Natural killer cell (primary cell): ENCODE results near the gene C1orf105. TPM values are rescaled to one million over a fixed set of nuclear protein-coding genes. Genes with fewer than 3 reads are reported as not detected.

ENCODE experiments used
- ATAC-seq, 3 donors: fragments of 150-1000 bp in 2 of 3; fragments of 200-7000 bp in 1 of 3; cut with Tn5 transposase; 1 replicate in 1 of 3; 2 replicates in 2 of 3; pipeline ENCODE4 v1.10.0; 2021; ENCODE audit warnings: mild to moderate bottlenecking in 2 of 3, moderate library complexity in 2 of 3
- DNase-seq, 2 donors: peaks; one replicate each; pipeline versions ENCODE4 v3.0.0 to v3.0.0-alpha.2; 2013 to 2021; ENCODE audit warnings: mixed read lengths in 1 of 2
- H3K27ac ChIP-seq: one replicate; pipeline ENCODE4 v1.5.1; 2013; ENCODE audit warnings: mild to moderate bottlenecking, low read length
- H3K27me3 ChIP-seq: one replicate; pipeline ENCODE4 v1.6.1; 2013; ENCODE audit warnings: low read length; ENCODE audit not compliant: control insufficient read depth, insufficient read depth
- H3K36me3 ChIP-seq: one replicate; pipeline ENCODE4 v1.6.1; 2013; ENCODE audit warnings: low read length; ENCODE audit not compliant: control insufficient read depth, insufficient read depth
- H3K4me1 ChIP-seq: one replicate; pipeline ENCODE4 v1.6.1; 2013; ENCODE audit warnings: low read length; ENCODE audit not compliant: control insufficient read depth, insufficient read depth
- H3K4me3 ChIP-seq: one replicate; pipeline ENCODE4 v1.5.1; 2013; ENCODE audit warnings: low read length
- H3K9me3 ChIP-seq: one replicate; pipeline ENCODE4 v1.6.1; 2013; ENCODE audit warnings: low read length; ENCODE audit not compliant: control insufficient read depth, insufficient read depth
- H3K27ac Mint-ChIP-seq, 2 donors: one replicate each; pipeline ENCODE4 v1.8.0; 2022; ENCODE audit warnings: mild to moderate bottlenecking in 2 of 2, mixed read lengths in 2 of 2, moderate library complexity in 1 of 2
- H3K27me3 Mint-ChIP-seq, 2 donors: one replicate each; pipeline ENCODE4 v1.8.0; 2022; ENCODE audit warnings: low read depth in 2 of 2, mixed read lengths in 2 of 2
- H3K36me3 Mint-ChIP-seq: one replicate; pipeline ENCODE4 v1.8.0; 2022; ENCODE audit warnings: mixed read lengths
- H3K4me1 Mint-ChIP-seq, 2 donors: one replicate each; pipeline ENCODE4 v1.8.0; 2022; ENCODE audit warnings: mixed read lengths in 2 of 2
- H3K4me3 Mint-ChIP-seq: one replicate; pipeline ENCODE4 v1.8.0; 2022; ENCODE audit warnings: mild to moderate bottlenecking, moderate library complexity, mixed read lengths
- H3K9me3 Mint-ChIP-seq, 2 donors: one replicate each; pipeline ENCODE4 v1.8.0; 2022; ENCODE audit warnings: mixed read lengths in 2 of 2
- CTCF ChIP-seq: fragments of 200-600 bp; IDR thresholded peaks from one replicate; pipeline ENCODE4 v1.8.0; 2022; ENCODE audit warnings: antibody characterized with exemption
- WGBS: methylation state at CpG from one replicate; pipeline ENCODE4 v1.1.7; 2013; ENCODE audit warnings: missing lambda C conversion rate; ENCODE audit not compliant: insufficient coverage; 5-methylcytosine and 5-hydroxymethylcytosine counted together
- intact Hi-C: fragments of 100-400 bp; cut with micrococcal nuclease; formaldehyde crosslinking; loops from one replicate; pipeline ENCODE4 v1.14.2; 2022
- total RNA-seq, 4 donors: library from RNA; stranded (reverse); fragments of 120-200 nt in 1 of 4; gene quantifications; one replicate each; pipeline versions ENCODE4 v1.2.3 to v1.2.4, GENCODE V29; 2013 to 2022

The C1orf105 gene
- total RNA-seq, 3 donors from 2014 or later (not counting 1 experiment from before 2014, with no cell fraction given) = not detected

- H3K9me3 ChIP-seq = no peaks in the 10 kb centered on the region
- Mint-ChIP-seq H3K27me3 (peaks cover 0 to 9% of the 10 kb centered on the region in 2 donors), H3K4me3 (no peak overlapping the region), H3K27ac (no peak overlapping the region), H3K36me3 (no peaks in the 10 kb centered on the region), H3K9me3 (no peaks in the 10 kb centered on the region), H3K4me1 (no peaks in the 10 kb centered on the region)
- no peaks in the 10 kb centered on the region for H3K27me3 ChIP-seq
- no peak overlapping the region for H3K27ac ChIP-seq
- H3K4me1 ChIP-seq = no peaks in the 10 kb centered on the region
- TF ChIP-seq CTCF = no peak
- DNase-seq = no peak
- H3K36me3 ChIP-seq = no peaks in the 10 kb centered on the region
- intact Hi-C loops = no loop called here
- ATAC-seq = no peak
- no peak overlapping the region for H3K4me3 ChIP-seq
- 95% methylated on average over 3 of the region's 3 CpGs for WGBS
These were observed 93.6 kb downstream of the C1orf105 start for GRCh38 chr1:172514108-172514507.

GRCh38 chr1:172515436-172515835 is 95.0 kb downstream of the C1orf105 start:
- H3K36me3 ChIP-seq = no peaks in the 10 kb centered on the region
- no peak overlapping the region for H3K27ac ChIP-seq
- H3K4me3 Mint-ChIP-seq = no peak overlapping the region
- H3K4me1 ChIP-seq = no peaks in the 10 kb centered on the region
- no peaks in the 10 kb centered on the region for H3K9me3 ChIP-seq
- H3K27me3 Mint-ChIP-seq = peaks cover 0 to 7% of the 10 kb centered on the region in 2 donors
- no peaks in the 10 kb centered on the region for H3K4me1 Mint-ChIP-seq
- no peak for TF ChIP-seq CTCF
- no peak for ATAC-seq
- intact Hi-C loops = no loop called here
- H3K9me3 Mint-ChIP-seq = no peaks in the 10 kb centered on the region
- H3K27me3 ChIP-seq = no peaks in the 10 kb centered on the region
- no peak overlapping the region for H3K27ac Mint-ChIP-seq
- H3K36me3 Mint-ChIP-seq = no peaks in the 10 kb centered on the region
- DNase-seq = no peak
- H3K4me3 ChIP-seq = no peak overlapping the region

- 36% methylated on average over 1 of the region's 1 CpG for WGBS
- no peak for DNase-seq
- H3K4me3 ChIP-seq = no peak overlapping the region
- H3K27me3 ChIP-seq = no peaks in the 10 kb centered on the region
- Mint-ChIP-seq H3K27me3 (peaks cover 0 to 7% of the 10 kb centered on the region in 2 donors), H3K4me1 (no peaks in the 10 kb centered on the region), H3K9me3 (no peaks in the 10 kb centered on the region), H3K27ac (no peak overlapping the region), H3K36me3 (no peaks in the 10 kb centered on the region), H3K4me3 (no peak overlapping the region)
- intact Hi-C loops = no loop called here
- H3K36me3 ChIP-seq = no peaks in the 10 kb centered on the region
- no peak for TF ChIP-seq CTCF
- H3K4me1 ChIP-seq = no peaks in the 10 kb centered on the region
- H3K9me3 ChIP-seq = no peaks in the 10 kb centered on the region
- ATAC-seq = no peak
- no peak overlapping the region for H3K27ac ChIP-seq
These were observed 95.4 kb downstream of the C1orf105 start for GRCh38 chr1:172515927-172516326.

GRCh38 chr1:172517081-172517480 is 96.6 kb downstream of the C1orf105 start:
- no peak overlapping the region for H3K4me3 ChIP-seq
- WGBS = no CpG with 5 or more reads among the region's 1 CpG
- no peaks in the 10 kb centered on the region for H3K27me3 ChIP-seq
- H3K9me3 ChIP-seq = no peaks in the 10 kb centered on the region
- no peak for TF ChIP-seq CTCF
- DNase-seq (no peak), ATAC-seq (no peak)
- no peak overlapping the region for H3K27ac ChIP-seq
- H3K27me3 Mint-ChIP-seq = peaks cover 0 to 7% of the 10 kb centered on the region in 2 donors
- H3K36me3 ChIP-seq = no peaks in the 10 kb centered on the region
- intact Hi-C loops = no loop called here
- no peaks in the 10 kb centered on the region for H3K36me3 Mint-ChIP-seq
- H3K27ac Mint-ChIP-seq = no peak overlapping the region
- H3K9me3 Mint-ChIP-seq = no peaks in the 10 kb centered on the region
- no peaks in the 10 kb centered on the region for H3K4me1 Mint-ChIP-seq
- H3K4me1 ChIP-seq = no peaks in the 10 kb centered on the region
- H3K4me3 Mint-ChIP-seq = no peak overlapping the region
